Regular cardiac myocyte (primary cell): ENCODE measurements around the gene PLS1. TPM values are rescaled to one million over a fixed set of nuclear protein-coding genes. Genes with fewer than 3 reads are reported as not detected.

Experiments
- total RNA-seq: library from RNA; depleted of rRNA; stranded (reverse); fragments of >200 nt; gene quantifications from 2 replicates; pipeline ENCODE4 v1.2.3, GENCODE V29; 2014

The PLS1 gene
- total RNA-seq = 2.3 and 2.5 TPM in 2 replicates

DNA sequence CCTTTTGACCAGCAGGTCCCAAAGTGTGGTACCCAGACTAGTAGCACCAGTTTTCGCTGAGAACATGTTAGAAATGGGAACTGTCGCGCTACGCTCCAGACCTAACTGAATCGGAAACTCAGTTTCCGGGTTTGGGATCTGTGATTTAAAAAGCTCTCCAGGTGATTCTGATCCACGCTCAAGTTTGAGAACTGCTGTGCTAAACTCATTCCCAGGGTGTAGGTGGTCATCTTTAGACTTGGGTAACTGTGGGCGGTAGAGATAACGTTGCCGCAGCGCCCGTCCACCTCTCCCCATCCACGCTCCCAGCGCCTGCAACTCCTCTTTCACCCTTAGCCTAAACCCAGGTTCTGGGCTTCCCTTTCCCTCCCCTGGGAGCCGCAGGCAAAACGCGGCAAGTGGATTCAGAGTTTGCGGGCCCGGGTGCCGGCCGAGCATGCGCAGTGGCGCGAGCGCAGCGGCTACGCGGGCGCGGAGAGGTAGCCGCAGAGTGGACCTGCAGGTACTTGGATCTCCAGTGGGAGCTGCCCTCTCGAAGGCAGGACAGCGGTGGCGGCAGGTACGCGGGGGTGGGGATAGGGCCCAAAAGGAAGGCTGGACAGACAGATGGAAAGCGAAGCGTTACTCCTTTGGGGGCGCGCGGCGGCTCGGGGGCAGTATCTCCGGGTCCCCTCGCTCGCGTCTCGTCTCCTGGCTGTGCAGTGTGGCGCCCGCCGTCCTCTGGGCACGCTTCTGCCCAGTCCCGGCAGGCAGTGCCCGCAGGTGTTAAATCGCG lies at the start of gene PLS1:
Gene PLS1, plus strand, starts transcription at position 443 of the 775 bp plus-strand sequence. CDS start 67,845 bp downstream, outside the sequence.

DNA sequence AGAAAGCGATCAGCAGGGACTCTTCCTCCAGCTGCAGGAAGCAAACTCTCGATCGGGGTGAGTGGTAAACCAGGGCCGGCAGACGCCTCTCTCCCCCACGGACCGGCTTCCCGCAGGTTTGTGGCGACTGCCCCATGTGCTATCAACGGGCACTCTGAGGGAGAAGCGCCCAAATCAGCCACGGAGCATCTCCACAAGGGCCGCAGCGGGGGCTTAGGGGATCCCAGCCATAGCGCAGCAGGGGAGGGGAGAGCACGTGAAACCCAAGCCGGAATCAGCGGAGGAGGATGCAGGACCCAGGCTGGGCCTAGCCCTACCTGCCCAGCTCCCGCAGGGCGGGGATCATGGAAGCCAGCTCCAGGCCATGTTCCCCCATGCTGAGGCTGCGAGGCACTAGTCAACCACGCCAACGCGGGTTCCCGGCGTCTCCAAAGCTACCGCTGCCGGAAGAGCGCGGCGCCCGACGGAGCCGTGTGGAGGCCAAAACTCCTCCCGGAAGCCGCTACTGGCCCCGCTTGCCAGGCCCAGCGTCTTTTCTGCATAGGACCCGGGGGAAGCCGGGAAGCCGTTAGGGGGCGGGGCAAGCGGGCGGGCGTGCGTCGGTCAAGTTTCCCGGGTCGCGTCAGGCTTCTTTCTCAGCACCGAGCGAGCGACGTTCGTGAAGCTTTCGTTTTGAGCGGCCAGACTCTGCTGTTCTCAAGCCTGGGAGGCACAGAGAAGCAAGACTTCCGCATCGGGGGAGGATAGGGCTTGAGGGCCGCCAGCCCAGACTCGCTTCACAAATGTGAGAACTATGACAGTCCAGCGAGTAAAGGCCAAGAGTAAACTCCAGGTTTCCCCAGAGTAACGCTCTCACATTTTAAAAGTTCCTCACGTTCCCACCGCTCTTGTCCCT lies 17.6 kb upstream of the PLS1 start, which contains the start of gene ATR:
Gene ATR, minus strand, starts transcription at position 405 of the 895 bp plus-strand sequence. Its CDS starts 29 bp downstream, at position 376.

DNA sequence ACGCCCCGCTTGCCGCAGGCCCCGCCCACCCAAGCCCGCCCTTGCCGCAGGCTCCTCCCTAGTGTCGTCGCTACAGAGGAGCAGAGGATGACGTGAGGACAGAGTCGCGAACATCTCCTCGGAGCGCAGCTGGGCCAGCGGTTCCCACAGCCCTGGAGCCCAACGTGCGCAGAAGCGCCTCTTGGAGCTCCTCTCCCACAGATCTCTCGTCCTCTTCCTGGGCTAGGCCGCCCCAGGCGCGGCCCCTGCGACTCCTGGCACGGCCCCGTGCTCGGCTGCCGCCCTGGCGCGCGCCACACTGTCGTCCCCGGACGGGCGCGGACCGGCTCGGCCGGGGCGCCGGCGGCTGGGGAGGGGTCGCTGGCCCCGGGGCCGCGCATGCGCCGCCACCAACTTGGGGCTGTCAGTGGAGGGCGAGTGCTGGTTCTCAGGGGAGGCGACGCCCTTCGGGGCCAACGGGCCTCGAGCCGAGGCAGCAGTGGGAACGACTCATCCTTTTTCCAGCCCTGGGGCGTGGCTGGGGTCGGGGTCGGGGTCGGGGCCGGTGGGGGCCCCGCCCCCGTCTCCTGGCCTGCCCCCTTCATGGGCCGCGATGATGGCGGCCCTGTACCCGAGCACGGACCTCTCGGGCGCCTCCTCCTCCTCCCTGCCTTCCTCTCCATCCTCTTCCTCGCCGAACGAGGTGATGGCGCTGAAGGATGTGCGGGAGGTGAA lies 127.9 kb downstream of the PLS1 start, which contains the start of gene TRPC1:
Gene TRPC1, plus strand, starts transcription at position 67 of the 714 bp plus-strand sequence. Its CDS starts 526 bp downstream, at position 593.

Other genes starting within 250 kb of the PLS1 start
- 32.7 and 33.0 TPM in 2 replicates for gene XRN1, start 148.4 kb upstream of the PLS1 start, total RNA-seq
- 20.9 and 37.2 TPM in 2 replicates for gene ATR, start 17.7 kb upstream of the PLS1 start, total RNA-seq
- gene TRPC1, start 127.6 kb downstream of the PLS1 start, total RNA-seq = 26.1 and 48.8 TPM in 2 replicates